HepG2 (cell line): ENCODE data around the gene POLR1D. TPM values are rescaled to one million over a fixed set of nuclear protein-coding genes. Genes with fewer than 3 reads are reported as not detected.

ENCODE experiments used
- CEBPG ChIP-seq: IDR thresholded peaks from 2 replicates; pipeline ENCODE4 v1.6.1; 2016
- HHEX ChIP-seq: IDR thresholded peaks from 2 replicates; pipeline ENCODE4 v1.6.1; 2016; ENCODE audit warnings: control low read depth
- MXD4 ChIP-seq: IDR thresholded peaks from 2 replicates; pipeline ENCODE4 v1.6.1; 2016; ENCODE audit warnings: mild to moderate bottlenecking, missing biosample characterization, missing genetic modification reagents
- ZNF224 ChIP-seq: sonication (generic); formaldehyde crosslinking; IDR thresholded peaks from 2 replicates; pipeline ENCODE4 v1.5.0; 2020; ENCODE audit warnings: mild to moderate bottlenecking, missing genetic modification reagents
- ZNF317 ChIP-seq: sonication (generic); formaldehyde crosslinking; IDR thresholded peaks from 2 replicates; pipeline ENCODE4 v1.5.0; 2020; ENCODE audit warnings: mild to moderate bottlenecking, missing genetic modification reagents
- ZNF772 ChIP-seq: sonication (generic); formaldehyde crosslinking; IDR thresholded peaks from 2 replicates; pipeline ENCODE4 v1.5.0; 2020; ENCODE audit warnings: mild to moderate bottlenecking, missing genetic modification reagents
- ZNF773 ChIP-seq: sonication (generic); formaldehyde crosslinking; IDR thresholded peaks from 2 replicates; pipeline ENCODE4 v1.4.0; 2020; ENCODE audit warnings: missing genetic modification reagents, borderline replicate concordance
- polyA plus RNA-seq, 8 experiments: library from polyadenylated mRNA; depleted of rRNA in 3 of 8; stranded (reverse) in 7 of 8; unstranded in 1 of 8; fragments of >200 nt; fragmentation: Illumina TruSeq in 4 of 8; extraction: Trizol in 4 of 8; gene quantifications; 2 replicates each; pipeline versions ENCODE4 v1.2.1 to v1.2.3, GENCODE V29; 2011 to 2016; ENCODE audit warnings: low read depth in 4 of 8, missing spikeins in 1 of 8, mixed read lengths in 1 of 8; ENCODE audit not compliant: insufficient read depth in 1 of 8
- total RNA-seq, 5 experiments: library from RNA; depleted of rRNA; stranded (reverse); fragments of >200 nt; fragmentation: Illumina TruSeq; extraction: Trizol; gene quantifications; 2 replicates each; pipeline ENCODE4 v1.2.3, GENCODE V29; 2016; ENCODE audit warnings: low read depth in 1 of 5
- TF ChIP-seq, protein P1 (sequence below), 2 experiments: fragments of 450-650 bp in 1 of 2; sonication (generic) in 1 of 2; formaldehyde crosslinking in 1 of 2; IDR thresholded peaks; 2 replicates each; pipeline versions ENCODE4 v1.6.1 to v1.8.0; 2016 to 2022; ENCODE audit warnings: antibody characterized with exemption in 1 of 2, mild to moderate bottlenecking in 1 of 2, missing genetic modification reagents in 1 of 2
- TF ChIP-seq, protein P2 (sequence below): sonication (generic); formaldehyde crosslinking; conservative IDR thresholded peaks from 2 replicates; pipeline ENCODE4 v1.4.0; 2020; ENCODE audit warnings: missing genetic modification reagents
- TF ChIP-seq, protein P3 (sequence below): sonication (generic); formaldehyde crosslinking; IDR thresholded peaks from 2 replicates; pipeline ENCODE4 v1.4.0; 2020; ENCODE audit warnings: missing genetic modification reagents
- TF ChIP-seq, protein P4 (sequence below): sonication (generic); formaldehyde crosslinking; IDR thresholded peaks from 2 replicates; pipeline ENCODE4 v1.5.1; 2020; ENCODE audit warnings: missing genetic modification reagents, mild to moderate bottlenecking, borderline replicate concordance

Gene POLR1D
- total and polyA plus RNA-seq, 2 of the 13 experiments (the other 11 are each of a cell fraction or from before 2014, with no cell fraction given) = 183 to 490 TPM

DNA sequence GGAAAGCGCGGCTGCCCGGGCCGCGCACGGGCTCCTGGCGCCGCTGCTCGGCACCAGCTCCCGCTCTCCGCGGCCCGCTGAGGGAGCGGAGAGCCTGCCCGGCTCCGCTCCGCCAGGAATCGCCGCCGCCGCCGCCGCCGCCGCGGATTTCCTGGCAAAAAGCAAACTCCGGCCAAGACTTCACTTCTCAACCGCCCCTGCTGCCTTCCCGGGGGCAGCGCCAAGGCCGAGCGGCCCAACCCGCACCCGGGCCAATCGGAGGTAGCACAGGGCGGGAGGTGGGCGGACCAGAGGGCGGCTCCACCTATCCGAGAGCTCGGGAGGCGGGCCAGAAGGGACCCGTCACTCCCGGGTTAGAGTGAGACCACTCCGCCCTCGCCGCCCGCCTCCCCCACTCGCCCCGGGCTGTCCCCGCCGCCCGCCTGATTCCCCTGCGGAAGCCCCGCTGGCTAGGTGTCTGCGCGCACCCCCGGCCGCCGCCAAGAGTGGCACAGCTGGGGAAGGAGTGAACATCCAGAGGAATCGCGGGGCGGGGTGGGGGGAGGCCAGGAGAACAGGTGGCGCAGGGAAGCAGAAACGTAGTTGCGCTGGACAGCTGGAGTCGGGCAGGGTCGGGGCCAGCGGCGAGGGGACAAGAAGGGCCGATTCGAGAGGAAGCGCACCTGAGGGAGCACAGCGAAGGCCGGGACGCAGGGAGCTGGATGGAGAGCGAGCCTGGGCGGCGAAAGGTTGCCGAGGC, 1.1 kb upstream of the POLR1D start, which contains the start of gene LNX2 (continued):
- TF ChIP-seq, protein P1, sequence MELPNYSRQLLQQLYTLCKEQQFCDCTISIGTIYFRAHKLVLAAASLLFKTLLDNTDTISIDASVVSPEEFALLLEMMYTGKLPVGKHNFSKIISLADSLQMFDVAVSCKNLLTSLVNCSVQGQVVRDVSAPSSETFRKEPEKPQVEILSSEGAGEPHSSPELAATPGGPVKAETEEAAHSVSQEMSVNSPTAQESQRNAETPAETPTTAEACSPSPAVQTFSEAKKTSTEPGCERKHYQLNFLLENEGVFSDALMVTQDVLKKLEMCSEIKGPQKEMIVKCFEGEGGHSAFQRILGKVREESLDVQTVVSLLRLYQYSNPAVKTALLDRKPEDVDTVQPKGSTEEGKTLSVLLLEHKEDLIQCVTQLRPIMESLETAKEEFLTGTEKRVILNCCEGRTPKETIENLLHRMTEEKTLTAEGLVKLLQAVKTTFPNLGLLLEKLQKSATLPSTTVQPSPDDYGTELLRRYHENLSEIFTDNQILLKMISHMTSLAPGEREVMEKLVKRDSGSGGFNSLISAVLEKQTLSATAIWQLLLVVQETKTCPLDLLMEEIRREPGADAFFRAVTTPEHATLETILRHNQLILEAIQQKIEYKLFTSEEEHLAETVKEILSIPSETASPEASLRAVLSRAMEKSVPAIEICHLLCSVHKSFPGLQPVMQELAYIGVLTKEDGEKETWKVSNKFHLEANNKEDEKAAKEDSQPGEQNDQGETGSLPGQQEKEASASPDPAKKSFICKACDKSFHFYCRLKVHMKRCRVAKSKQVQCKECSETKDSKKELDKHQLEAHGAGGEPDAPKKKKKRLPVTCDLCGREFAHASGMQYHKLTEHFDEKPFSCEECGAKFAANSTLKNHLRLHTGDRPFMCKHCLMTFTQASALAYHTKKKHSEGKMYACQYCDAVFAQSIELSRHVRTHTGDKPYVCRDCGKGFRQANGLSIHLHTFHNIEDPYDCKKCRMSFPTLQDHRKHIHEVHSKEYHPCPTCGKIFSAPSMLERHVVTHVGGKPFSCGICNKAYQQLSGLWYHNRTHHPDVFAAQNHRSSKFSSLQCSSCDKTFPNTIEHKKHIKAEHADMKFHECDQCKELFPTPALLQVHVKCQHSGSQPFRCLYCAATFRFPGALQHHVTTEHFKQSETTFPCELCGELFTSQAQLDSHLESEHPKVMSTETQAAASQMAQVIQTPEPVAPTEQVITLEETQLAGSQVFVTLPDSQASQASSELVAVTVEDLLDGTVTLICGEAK (IDR thresholded peaks at IDR 0.05) = no peak
- TF ChIP-seq, protein P1 (CRISPR knock-in tag; IDR thresholded peaks at IDR 0.05) = no peak
- no peak; the same call in 1 of the 2 replicates for TF ChIP-seq ZNF224 (CRISPR knock-in tag)
- no peak for TF ChIP-seq CEBPG (CRISPR knock-in tag)
- peak; percentile 79 for TF ChIP-seq ZNF772
- TF ChIP-seq ZNF773 (CRISPR knock-in tag) = no peak
- no peak for TF ChIP-seq MXD4
- TF ChIP-seq, protein P2, sequence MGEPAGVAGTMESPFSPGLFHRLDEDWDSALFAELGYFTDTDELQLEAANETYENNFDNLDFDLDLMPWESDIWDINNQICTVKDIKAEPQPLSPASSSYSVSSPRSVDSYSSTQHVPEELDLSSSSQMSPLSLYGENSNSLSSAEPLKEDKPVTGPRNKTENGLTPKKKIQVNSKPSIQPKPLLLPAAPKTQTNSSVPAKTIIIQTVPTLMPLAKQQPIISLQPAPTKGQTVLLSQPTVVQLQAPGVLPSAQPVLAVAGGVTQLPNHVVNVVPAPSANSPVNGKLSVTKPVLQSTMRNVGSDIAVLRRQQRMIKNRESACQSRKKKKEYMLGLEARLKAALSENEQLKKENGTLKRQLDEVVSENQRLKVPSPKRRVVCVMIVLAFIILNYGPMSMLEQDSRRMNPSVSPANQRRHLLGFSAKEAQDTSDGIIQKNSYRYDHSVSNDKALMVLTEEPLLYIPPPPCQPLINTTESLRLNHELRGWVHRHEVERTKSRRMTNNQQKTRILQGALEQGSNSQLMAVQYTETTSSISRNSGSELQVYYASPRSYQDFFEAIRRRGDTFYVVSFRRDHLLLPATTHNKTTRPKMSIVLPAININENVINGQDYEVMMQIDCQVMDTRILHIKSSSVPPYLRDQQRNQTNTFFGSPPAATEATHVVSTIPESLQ (CRISPR knock-in tag) = no peak
- no peak for TF ChIP-seq HHEX
- TF ChIP-seq, protein P3, sequence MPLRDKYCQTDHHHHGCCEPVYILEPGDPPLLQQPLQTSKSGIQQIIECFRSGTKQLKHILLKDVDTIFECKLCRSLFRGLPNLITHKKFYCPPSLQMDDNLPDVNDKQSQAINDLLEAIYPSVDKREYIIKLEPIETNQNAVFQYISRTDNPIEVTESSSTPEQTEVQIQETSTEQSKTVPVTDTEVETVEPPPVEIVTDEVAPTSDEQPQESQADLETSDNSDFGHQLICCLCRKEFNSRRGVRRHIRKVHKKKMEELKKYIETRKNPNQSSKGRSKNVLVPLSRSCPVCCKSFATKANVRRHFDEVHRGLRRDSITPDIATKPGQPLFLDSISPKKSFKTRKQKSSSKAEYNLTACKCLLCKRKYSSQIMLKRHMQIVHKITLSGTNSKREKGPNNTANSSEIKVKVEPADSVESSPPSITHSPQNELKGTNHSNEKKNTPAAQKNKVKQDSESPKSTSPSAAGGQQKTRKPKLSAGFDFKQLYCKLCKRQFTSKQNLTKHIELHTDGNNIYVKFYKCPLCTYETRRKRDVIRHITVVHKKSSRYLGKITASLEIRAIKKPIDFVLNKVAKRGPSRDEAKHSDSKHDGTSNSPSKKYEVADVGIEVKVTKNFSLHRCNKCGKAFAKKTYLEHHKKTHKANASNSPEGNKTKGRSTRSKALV (CRISPR knock-in tag) = peak; percentile 68; the same call in 1 of the 2 replicates
- no peak for TF ChIP-seq ZNF317 (CRISPR knock-in tag)
- TF ChIP-seq, protein P4, sequence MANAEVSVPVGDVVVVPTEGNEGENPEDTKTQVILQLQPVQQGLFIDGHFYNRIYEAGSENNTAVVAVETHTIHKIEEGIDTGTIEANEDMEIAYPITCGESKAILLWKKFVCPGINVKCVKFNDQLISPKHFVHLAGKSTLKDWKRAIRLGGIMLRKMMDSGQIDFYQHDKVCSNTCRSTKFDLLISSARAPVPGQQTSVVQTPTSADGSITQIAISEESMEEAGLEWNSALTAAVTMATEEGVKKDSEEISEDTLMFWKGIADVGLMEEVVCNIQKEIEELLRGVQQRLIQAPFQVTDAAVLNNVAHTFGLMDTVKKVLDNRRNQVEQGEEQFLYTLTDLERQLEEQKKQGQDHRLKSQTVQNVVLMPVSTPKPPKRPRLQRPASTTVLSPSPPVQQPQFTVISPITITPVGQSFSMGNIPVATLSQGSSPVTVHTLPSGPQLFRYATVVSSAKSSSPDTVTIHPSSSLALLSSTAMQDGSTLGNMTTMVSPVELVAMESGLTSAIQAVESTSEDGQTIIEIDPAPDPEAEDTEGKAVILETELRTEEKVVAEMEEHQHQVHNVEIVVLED (CRISPR knock-in tag) = peak; percentile 12; the same call in 1 of the 2 replicates
